Endodermal cell (in vitro differentiated cells): Measurements from ENCODE around the gene AOPEP. TPM values are rescaled to one million over a fixed set of nuclear protein-coding genes. Genes with fewer than 3 reads are reported as not detected.
"Not testable (repeated sequence)": the region's sequence is repeated elsewhere in the genome, so short reads cannot be mapped to it uniquely, and the experiment has no call there.

Source experiments
- DNase-seq: peaks from one replicate; pipeline ENCODE4 v3.0.0-alpha.2; 2017
- H3K27ac ChIP-seq: 2 replicates; pipeline ENCODE4 v1.5.1; 2013; ENCODE audit warnings: mild to moderate bottlenecking, low read depth, low read length, moderate library complexity
- H3K27me3 ChIP-seq: 2 replicates; pipeline ENCODE4 v1.6.1; 2013; ENCODE audit warnings: mild to moderate bottlenecking, low read length, moderate library complexity; ENCODE audit not compliant: insufficient read depth, control insufficient read depth, poor library complexity, severe bottlenecking
- H3K36me3 ChIP-seq: 2 replicates; pipeline ENCODE4 v1.7.0; 2013; ENCODE audit warnings: mild to moderate bottlenecking, low read length, moderate library complexity; ENCODE audit not compliant: control insufficient read depth, insufficient read depth
- H3K4me1 ChIP-seq: one replicate; pipeline ENCODE4 v1.7.0; 2013; ENCODE audit warnings: low read length; ENCODE audit not compliant: control insufficient read depth, insufficient read depth
- H3K4me3 ChIP-seq: 2 replicates; pipeline ENCODE4 v1.5.1; 2013; ENCODE audit warnings: mild to moderate bottlenecking, low read length, moderate library complexity
- H3K9ac ChIP-seq: 2 replicates; pipeline ENCODE4 v1.6.1; 2013; ENCODE audit warnings: mild to moderate bottlenecking, low read length, moderate library complexity; ENCODE audit not compliant: poor library complexity, severe bottlenecking; ENCODE audit errors: extremely low read depth
- H3K9me3 ChIP-seq: 2 replicates; pipeline ENCODE4 v1.6.1; 2013; ENCODE audit warnings: mild to moderate bottlenecking, low read length, moderate library complexity; ENCODE audit not compliant: control insufficient read depth
- H3K27ac Mint-ChIP-seq: 2 replicates; pipeline ENCODE4 v1.8.0; 2020; ENCODE audit warnings: mixed read lengths
- H3K27me3 Mint-ChIP-seq: 2 replicates; pipeline ENCODE4 v1.8.0; 2021; ENCODE audit warnings: mild to moderate bottlenecking, mixed read lengths; ENCODE audit not compliant: insufficient read depth
- H3K36me3 Mint-ChIP-seq: 2 replicates; pipeline ENCODE4 v1.8.0; 2020; ENCODE audit warnings: low read depth, mixed read lengths
- H3K4me1 Mint-ChIP-seq: 2 replicates; pipeline ENCODE4 v1.8.0; 2020; ENCODE audit warnings: mixed read lengths
- H3K4me3 Mint-ChIP-seq: 2 replicates; pipeline ENCODE4 v1.8.0; 2020; ENCODE audit warnings: mild to moderate bottlenecking, moderate library complexity, mixed read lengths
- H3K9me3 Mint-ChIP-seq: 2 replicates; pipeline ENCODE4 v1.8.0; 2020; ENCODE audit warnings: mild to moderate bottlenecking, mixed read lengths
- CTCF ChIP-seq: fragments of 200-600 bp; sonication (generic); conservative IDR thresholded peaks from 2 replicates; pipeline ENCODE4 v1.5.0; 2021; ENCODE audit warnings: antibody characterized with exemption, mild to moderate bottlenecking
- WGBS, 2 experiments: methylation state at CpG; one replicate each; pipeline versions ENCODE4 v1.1.5 to v1.1.7; 2013; ENCODE audit warnings: missing lambda C conversion rate in 2 of 2, mixed read lengths in 1 of 2; ENCODE audit not compliant: insufficient coverage in 1 of 2, insufficient read length in 1 of 2; 5-methylcytosine and 5-hydroxymethylcytosine counted together
- total RNA-seq, 2 donors: library from RNA; stranded (reverse); fragmentation: NEBNext Ultra II Directional in 1 of 2; extraction: Animal tissue kit (Norgen Biotek cat#: 25700) in 1 of 2; gene quantifications; 2 replicates in 1 of 2; 3 replicates in 1 of 2; pipeline ENCODE4 v1.2.1, GENCODE V29; 2021

Gene AOPEP
- total RNA-seq, 2 donors from 2014 or later = 23.4 to 33.7 TPM

DNA sequence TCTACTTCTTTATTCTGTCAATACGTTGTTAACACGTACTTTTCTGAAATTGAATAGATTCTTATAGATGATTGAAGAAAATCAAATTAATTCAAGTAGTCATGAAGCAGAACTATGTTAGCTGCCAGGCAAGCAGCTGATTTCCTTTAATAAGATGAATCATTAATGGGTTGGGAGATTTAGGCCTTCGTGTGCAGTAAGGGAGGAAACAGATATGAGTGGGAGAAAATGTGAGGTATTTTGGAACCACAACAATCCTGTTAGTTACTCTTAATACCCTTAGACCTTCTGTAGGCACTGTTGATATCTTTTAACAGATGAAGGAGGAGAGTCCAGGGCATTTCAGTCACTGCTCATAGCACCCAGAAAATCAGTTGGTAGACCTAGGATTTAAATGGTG is 121.0 kb downstream of the AOPEP start:
- no peak overlapping the region for H3K4me3 ChIP-seq
- H3K4me3 Mint-ChIP-seq = no peak overlapping the region
- 93 to 94% methylated on average over 3 of the region's 3 CpGs for WGBS, 2 experiments
- H3K9me3 ChIP-seq = no peaks in the 10 kb centered on the region
- H3K27ac Mint-ChIP-seq = no peak overlapping the region
- TF ChIP-seq CTCF = no peak
- no peak overlapping the region for H3K9ac ChIP-seq
- no peaks in the 10 kb centered on the region for H3K36me3 ChIP-seq
- peaks cover 4% of the 10 kb centered on the region for H3K4me1 Mint-ChIP-seq
- no peak overlapping the region for H3K27ac ChIP-seq
- DNase-seq = no peak
- H3K36me3 Mint-ChIP-seq = no peaks in the 10 kb centered on the region
- H3K4me1 ChIP-seq = no peaks in the 10 kb centered on the region
- no peaks in the 10 kb centered on the region for H3K27me3 Mint-ChIP-seq
- no peaks in the 10 kb centered on the region for H3K27me3 ChIP-seq
- no peaks in the 10 kb centered on the region for H3K9me3 Mint-ChIP-seq

GRCh38 chr9:94848791-94849190 is 122.3 kb downstream of the AOPEP start:
- H3K27me3 ChIP-seq, H3K4me3 Mint-ChIP-seq, DNase-seq, H3K9me3 ChIP-seq, H3K36me3 ChIP-seq, H3K9me3 Mint-ChIP-seq, H3K27ac ChIP-seq, H3K36me3 Mint-ChIP-seq, H3K27ac Mint-ChIP-seq, H3K4me1 ChIP-seq, H3K27me3 Mint-ChIP-seq, H3K4me3 ChIP-seq, H3K4me1 Mint-ChIP-seq, H3K9ac ChIP-seq: not testable (repeated sequence)
- 95 to 96% methylated on average over 9 to 10 of the region's 10 CpGs for WGBS, 2 experiments

DNA sequence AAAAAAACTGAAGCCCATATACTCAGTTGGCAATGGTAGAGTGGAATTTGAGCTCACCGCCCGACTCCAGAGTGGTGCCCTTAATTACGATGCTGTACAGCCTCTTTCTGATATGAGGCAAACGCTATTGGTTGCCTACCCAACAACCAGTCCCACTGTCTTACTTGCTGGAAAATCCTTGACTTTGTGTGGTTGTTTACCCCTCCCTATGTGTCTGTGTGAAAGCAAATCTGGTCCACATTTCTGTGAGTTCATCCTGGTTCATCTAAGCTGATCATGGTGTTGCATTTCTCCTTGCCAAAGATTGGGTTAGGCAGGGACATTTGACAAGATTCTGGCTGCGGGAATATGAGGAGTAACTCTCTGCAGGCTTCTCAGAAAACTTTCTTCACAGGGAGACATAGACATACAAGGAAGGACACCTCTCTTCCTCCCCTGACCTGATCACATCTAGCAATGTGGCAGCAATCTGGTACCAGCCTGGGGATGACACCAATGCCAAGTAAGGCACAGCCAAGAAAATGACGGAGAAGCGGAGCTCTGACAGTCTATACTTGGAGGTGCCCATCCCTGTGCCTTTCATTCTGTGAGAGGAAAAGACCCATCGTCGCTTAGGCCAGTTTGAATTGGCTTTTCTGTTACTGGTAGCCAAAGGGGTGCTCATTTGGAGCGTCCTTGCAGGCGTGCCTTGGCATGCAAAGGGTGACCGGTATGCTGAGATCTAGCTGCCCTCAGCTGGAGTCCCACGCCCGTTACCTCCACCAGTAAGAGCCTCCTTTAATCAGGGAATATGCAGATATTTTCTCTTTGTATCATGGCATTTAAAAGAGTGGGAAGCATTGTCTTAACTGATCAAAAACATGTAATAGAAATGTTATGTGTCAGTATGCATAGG is 124.3 kb downstream of the AOPEP start:
- Mint-ChIP-seq H3K4me1 (peaks cover 6% of the 10 kb centered on the region), H3K4me3 (no peak overlapping the region), H3K27ac (no peak overlapping the region), H3K9me3 (no peaks in the 10 kb centered on the region), H3K36me3 (no peaks in the 10 kb centered on the region), H3K27me3 (no peaks in the 10 kb centered on the region)
- Histone ChIP-seq H3K27me3 (no peaks in the 10 kb centered on the region), H3K9me3 (no peaks in the 10 kb centered on the region), H3K4me1 (no peaks in the 10 kb centered on the region), H3K36me3 (no peaks in the 10 kb centered on the region), H3K4me3 (no peak overlapping the region), H3K9ac (no peak overlapping the region), H3K27ac (no peak overlapping the region)
- no peak for TF ChIP-seq CTCF
- WGBS, 2 experiments = 93 to 95% methylated on average over 11 to 14 of the region's 14 CpGs
- DNase-seq = no peak
